Testis (tissue), 3 donors: ENCODE data around the gene FRMD3. TPM values are rescaled to one million over a fixed set of nuclear protein-coding genes. Genes with fewer than 3 reads are reported as not detected.
"Not testable (repeated sequence)": the region's sequence is repeated elsewhere in the genome, so short reads cannot be mapped to it uniquely, and the experiment has no call there.

Experiments
- DNase-seq: peaks from one replicate; pipeline ENCODE4 v3.0.0-alpha.2; 2019
- H3K27ac ChIP-seq, 2 donors: fragments of 200-600 bp; sonication (generic); one replicate each; pipeline ENCODE4 v1.5.1; 2019
- H3K27me3 ChIP-seq: fragments of 200-600 bp; sonication (generic); one replicate; pipeline ENCODE4 v1.5.1; 2019
- H3K36me3 ChIP-seq: fragments of 200-600 bp; sonication (generic); one replicate; pipeline ENCODE4 v1.5.1; 2017; ENCODE audit warnings: low read depth; ENCODE audit errors: missing control alignments
- H3K4me1 ChIP-seq: fragments of 200-600 bp; sonication (generic); one replicate; pipeline ENCODE4 v1.5.1; 2019
- H3K4me3 ChIP-seq, 2 donors: fragments of 200-600 bp; sonication (generic); one replicate each; pipeline ENCODE4 v1.5.1; 2017 to 2019
- H3K9me3 ChIP-seq: fragments of 200-600 bp; sonication (generic); one replicate; pipeline ENCODE4 v1.5.1; 2017
- POLR2A ChIP-seq: fragments of 450-650 bp; IDR thresholded peaks from one replicate; pipeline ENCODE4 v1.6.1; 2017; ENCODE audit warnings: antibody characterized with exemption, mild to moderate bottlenecking, moderate library complexity
- WGBS, 2 donors: methylation state at CpG; one replicate each; pipeline ENCODE4 v1.1.5; 2018; 5-methylcytosine and 5-hydroxymethylcytosine counted together
- intact Hi-C: fragments of 100-400 bp; cut with DNase I; formaldehyde crosslinking; loops from one replicate; pipeline ENCODE4 v1.15.1; 2023; ENCODE audit warnings: low total_unique reads
- polyA plus RNA-seq: library from polyadenylated mRNA; stranded (reverse); fragments of 350-450 nt; fragmentation: Illumina TruSeq; extraction: RNeasy Lipid Tissue Mini Kit (QIAGEN cat#74804); gene quantifications from one replicate; pipeline ENCODE4 v1.2.3, GENCODE V29; 2014; ENCODE audit warnings: low read depth, low replicate concordance; ENCODE audit not compliant: insufficient read depth
- total RNA-seq, 2 donors: library from RNA; depleted of rRNA; stranded (reverse); fragments of >200 nt; gene quantifications; one replicate each; pipeline ENCODE4 v1.2.3, GENCODE V29; 2016
- TF ChIP-seq, protein P1 (sequence below), 3 experiments: fragments of 450-650 bp in 2 of 3; fragments of 200-600 bp in 1 of 3; sonication (generic) in 1 of 3; IDR thresholded peaks; one replicate each; pipeline ENCODE4 v1.5.1; 2016 to 2019; ENCODE audit warnings: antibody characterized with exemption in 3 of 3, mild to moderate bottlenecking in 2 of 3, moderate library complexity in 1 of 3

The FRMD3 gene
- total and polyA plus RNA-seq, 3 donors from 2014 or later: 5.5 to 16.2 (median 12.5) TPM

- Histone ChIP-seq H3K27me3 (no peaks in the 10 kb centered on the region), H3K9me3 (no peaks in the 10 kb centered on the region), H3K36me3 (no peaks in the 10 kb centered on the region), H3K4me3 (no peak overlapping the region), H3K4me1 (no peaks in the 10 kb centered on the region), H3K27ac (no peak overlapping the region)
- DNase-seq: no peak
- WGBS, 2 donors: 91 to 100% methylated on average over 1 of the region's 1 CpG
- TF ChIP-seq, protein P1, sequence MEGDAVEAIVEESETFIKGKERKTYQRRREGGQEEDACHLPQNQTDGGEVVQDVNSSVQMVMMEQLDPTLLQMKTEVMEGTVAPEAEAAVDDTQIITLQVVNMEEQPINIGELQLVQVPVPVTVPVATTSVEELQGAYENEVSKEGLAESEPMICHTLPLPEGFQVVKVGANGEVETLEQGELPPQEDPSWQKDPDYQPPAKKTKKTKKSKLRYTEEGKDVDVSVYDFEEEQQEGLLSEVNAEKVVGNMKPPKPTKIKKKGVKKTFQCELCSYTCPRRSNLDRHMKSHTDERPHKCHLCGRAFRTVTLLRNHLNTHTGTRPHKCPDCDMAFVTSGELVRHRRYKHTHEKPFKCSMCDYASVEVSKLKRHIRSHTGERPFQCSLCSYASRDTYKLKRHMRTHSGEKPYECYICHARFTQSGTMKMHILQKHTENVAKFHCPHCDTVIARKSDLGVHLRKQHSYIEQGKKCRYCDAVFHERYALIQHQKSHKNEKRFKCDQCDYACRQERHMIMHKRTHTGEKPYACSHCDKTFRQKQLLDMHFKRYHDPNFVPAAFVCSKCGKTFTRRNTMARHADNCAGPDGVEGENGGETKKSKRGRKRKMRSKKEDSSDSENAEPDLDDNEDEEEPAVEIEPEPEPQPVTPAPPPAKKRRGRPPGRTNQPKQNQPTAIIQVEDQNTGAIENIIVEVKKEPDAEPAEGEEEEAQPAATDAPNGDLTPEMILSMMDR (IDR thresholded peaks at IDR 0.05): no peak
- TF ChIP-seq POLR2A: no peak
- intact Hi-C loops: no loop called here
Measured at GRCh38 chr9:83521011-83521410, 17.2 kb downstream of the FRMD3 start.

DNA sequence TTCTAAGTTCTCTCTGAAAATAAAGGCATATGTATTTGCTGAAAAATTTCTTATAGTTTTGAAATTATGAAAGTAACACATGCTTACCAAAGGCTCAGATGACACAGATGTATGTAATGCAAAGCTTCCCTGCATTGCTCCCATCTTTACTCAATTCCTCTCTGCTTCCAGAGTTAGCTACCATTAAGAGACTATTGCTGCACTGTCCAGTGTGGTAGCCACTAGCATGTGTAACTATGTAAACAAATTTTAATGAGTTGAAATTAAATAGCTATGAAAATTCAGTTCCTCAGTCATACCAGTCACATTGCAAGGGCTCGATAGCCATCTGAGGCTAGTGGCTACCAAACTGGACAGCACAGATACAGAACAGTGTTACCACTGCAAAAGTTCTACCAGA, 17.9 kb downstream of the FRMD3 start:
- Histone ChIP-seq H3K9me3 (no peaks in the 10 kb centered on the region), H3K36me3 (no peaks in the 10 kb centered on the region), H3K27ac (no peak overlapping the region), H3K4me3 (no peak overlapping the region), H3K4me1 (no peaks in the 10 kb centered on the region), H3K27me3 (no peaks in the 10 kb centered on the region)
- no peak for DNase-seq
- 77 to 97% methylated on average over 1 of the region's 1 CpG for WGBS, 2 donors
- TF ChIP-seq POLR2A: no peak
- TF ChIP-seq, protein P1 (IDR thresholded peaks at IDR 0.05): no peak
- intact Hi-C loops: no loop called here

- intact Hi-C loops, H3K27ac ChIP-seq, H3K9me3 ChIP-seq, H3K36me3 ChIP-seq, H3K4me1 ChIP-seq, H3K4me3 ChIP-seq, DNase-seq, H3K27me3 ChIP-seq: not testable (repeated sequence)
Measured at GRCh38 chr9:83517980-83518379, 20.2 kb downstream of the FRMD3 start.

DNA sequence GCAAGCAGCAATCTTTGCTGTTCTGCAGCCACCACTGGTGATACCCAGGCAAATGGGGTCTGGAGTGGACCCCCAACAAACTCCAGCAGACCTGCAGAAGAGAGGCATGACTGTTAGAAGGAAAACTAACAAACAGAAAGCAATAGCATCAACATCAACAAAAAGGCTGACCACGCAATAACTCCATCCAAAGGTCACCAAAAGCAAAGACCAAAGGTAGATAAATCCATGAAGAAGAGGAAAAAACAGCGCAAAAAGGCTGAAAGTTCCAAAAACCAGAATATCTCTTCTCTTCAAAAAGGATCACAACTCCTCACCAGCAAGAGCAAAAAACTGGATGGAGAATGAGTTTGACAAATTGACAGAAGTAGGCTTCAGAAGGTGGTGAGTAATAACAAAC, 23.4 kb downstream of the FRMD3 start:
- intact Hi-C loops: no loop called here

GRCh38 chr9:83512621-83513020, 25.6 kb downstream of the FRMD3 start:
- no peak for DNase-seq
- H3K4me3 ChIP-seq: no peak overlapping the region
- 94 to 95% methylated on average over 3 of the region's 3 CpGs for WGBS, 2 donors
- TF ChIP-seq, protein P1 (IDR thresholded peaks at IDR 0.05): no peak
- no peak for TF ChIP-seq POLR2A
- H3K27me3 ChIP-seq: no peaks in the 10 kb centered on the region
- H3K27ac ChIP-seq: no peak overlapping the region
- no peaks in the 10 kb centered on the region for H3K36me3 ChIP-seq
- no peaks in the 10 kb centered on the region for H3K9me3 ChIP-seq
- intact Hi-C loops: no loop called here
- H3K4me1 ChIP-seq: no peaks in the 10 kb centered on the region

More for the DNA sequence above, 23.4 kb downstream of the FRMD3 start:
- no peak overlapping the region for H3K27ac ChIP-seq
- no peaks in the 10 kb centered on the region for H3K4me1 ChIP-seq
- no peaks in the 10 kb centered on the region for H3K27me3 ChIP-seq
- 97 to 98% methylated on average over 2 of the region's 2 CpGs for WGBS, 2 donors
- no peak overlapping the region for H3K4me3 ChIP-seq
- no peaks in the 10 kb centered on the region for H3K36me3 ChIP-seq
- TF ChIP-seq POLR2A: no peak
- TF ChIP-seq, protein P1 (IDR thresholded peaks at IDR 0.05): no peak
- no peak for DNase-seq
- H3K9me3 ChIP-seq: no peaks in the 10 kb centered on the region
